GM13976 (cell line): ENCODE results near the gene GINS2.

ENCODE experiments used
- DNase-seq: peaks from one replicate; pipeline ENCODE4 v3.0.0; 2012; ENCODE audit warnings: low spot score
- CTCF ChIP-seq: IDR thresholded peaks from 2 replicates; pipeline ENCODE4 v1.5.1; 2012; ENCODE audit warnings: borderline replicate concordance, mild to moderate bottlenecking; ENCODE audit not compliant: insufficient read depth; ENCODE audit errors: extremely low read depth, missing control alignments, control extremely low read depth
- in situ Hi-C: fragments of 300-500 bp; cut with MboI; formaldehyde crosslinking; loops from one replicate; pipeline ENCODE4 v1.12.0; 2022; ENCODE audit warnings: low sequenced_read_pairs, mixed read lengths, inconsistent platforms; ENCODE audit not compliant: unreplicated experiment

Gene GINS2

GRCh38 chr16:85648805-85649204 lies 39.9 kb downstream of the GINS2 start:
- in situ Hi-C loops = no loop called here
- no peak for TF ChIP-seq CTCF
- no peak for DNase-seq

GRCh38 chr16:85648070-85648714 lies 40.6 kb downstream of the GINS2 start:
- in situ Hi-C loops = no loop called here
- no peak for TF ChIP-seq CTCF
- no peak for DNase-seq

GRCh38 chr16:85646976-85647375 lies 41.8 kb downstream of the GINS2 start:
- DNase-seq = no peak
- in situ Hi-C loops = no loop called here
- TF ChIP-seq CTCF = no peak

GRCh38 chr16:85646358-85646907 lies 42.3 kb downstream of the GINS2 start:
- DNase-seq = no peak
- no peak for TF ChIP-seq CTCF
- in situ Hi-C loops = no loop called here

- DNase-seq = no peak
- TF ChIP-seq CTCF = no peak
- in situ Hi-C loops = no loop called here
Observed at GRCh38 chr16:85645021-85645589, 43.6 kb downstream of the GINS2 start.

- no peak for DNase-seq
- in situ Hi-C loops = no loop called here
- no peak for TF ChIP-seq CTCF
Observed at GRCh38 chr16:85644093-85644712, 44.6 kb downstream of the GINS2 start.
